ENCODE data around the gene PDE4B. TPM values are rescaled to one million over a fixed set of nuclear protein-coding genes. Genes with fewer than 3 reads are reported as not detected.

The PDE4B gene
- total and polyA plus RNA-seq, 9 of the 15 experiments (the other 6 are each of a cell fraction or from before 2014, with no cell fraction given), result 0.09 TPM; not detected in 8

DNA sequence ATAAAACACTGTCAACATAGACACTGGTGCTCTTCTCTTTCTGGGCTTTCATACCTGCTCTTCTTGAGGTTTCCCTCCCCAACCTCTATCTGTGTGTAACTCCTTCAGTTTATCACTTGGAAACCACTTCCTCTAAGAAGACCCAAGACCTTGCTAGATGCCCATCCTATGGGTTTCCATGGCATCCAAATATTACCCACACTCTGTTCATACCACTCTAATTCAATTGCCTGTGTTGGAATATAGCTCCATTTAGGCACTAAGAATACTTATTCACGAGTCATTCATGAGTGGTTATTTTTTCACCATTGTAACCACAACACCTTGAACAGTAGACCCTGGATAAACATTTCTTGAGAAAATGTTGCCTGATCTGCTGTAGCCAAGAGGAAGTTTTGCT, 510.1 kb downstream of the PDE4B start:
- no peaks in the 10 kb centered on the region for H3K4me1 ChIP-seq (replicated peaks in 1 of 2; ENCODE audit: control insufficient read depth in 2 of 2, insufficient read depth in 2 of 2, low read length in 2 of 2)
- H4K20me1 ChIP-seq (replicated peaks; ENCODE audit: control insufficient read depth, insufficient read depth, low read length), result no peaks in the 10 kb centered on the region
- no peak for TF ChIP-seq ZC3H8 (IDR thresholded peaks at IDR 0.05)
- TF ChIP-seq MYNN (IDR thresholded peaks at IDR 0.05), result no peak
- TF ChIP-seq MYNN (CRISPR knock-in tag; IDR thresholded peaks at IDR 0.05), result no peak
- TF ChIP-seq SMAD1 (IDR thresholded peaks at IDR 0.05; ENCODE audit: low read depth, low read length, partially characterized antibody), result no peak
- TF ChIP-seq SREBF2 (CRISPR knock-in tag; IDR thresholded peaks at IDR 0.05), result no peak
- no peak for TF ChIP-seq ZNF197 (CRISPR knock-in tag; IDR thresholded peaks at IDR 0.05; ENCODE audit: low read depth)
- TF ChIP-seq, protein P1, sequence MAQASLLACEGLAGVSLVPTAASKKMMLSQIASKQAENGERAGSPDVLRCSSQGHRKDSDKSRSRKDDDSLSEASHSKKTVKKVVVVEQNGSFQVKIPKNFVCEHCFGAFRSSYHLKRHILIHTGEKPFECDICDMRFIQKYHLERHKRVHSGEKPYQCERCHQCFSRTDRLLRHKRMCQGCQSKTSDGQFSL (CRISPR knock-in tag; IDR thresholded peaks at IDR 0.05), result no peak
- TF ChIP-seq, protein P1 (tag; IDR thresholded peaks at IDR 0.05), result no peak
- no peak for TF ChIP-seq HSF4 (CRISPR knock-in tag; IDR thresholded peaks at IDR 0.05; ENCODE audit: borderline replicate concordance)
- TF ChIP-seq FOXM1 (IDR thresholded peaks at IDR 0.05; ENCODE audit: low read depth), result no peak
- TF ChIP-seq FOXM1 (CRISPR knock-in tag; IDR thresholded peaks at IDR 0.05; ENCODE audit: low read depth), result no peak
- no peak for TF ChIP-seq U2AF1 (optimal IDR thresholded peaks at IDR 0.05; ENCODE audit: low read depth, low read length)
- TF ChIP-seq ARID1B (IDR thresholded peaks at IDR 0.05), result no peak
- TF ChIP-seq E2F4 (CRISPR knock-in tag; IDR thresholded peaks at IDR 0.05; ENCODE audit: low read depth), result no peak
- TF ChIP-seq NEUROD1 (IDR thresholded peaks at IDR 0.05; ENCODE audit: borderline replicate concordance, low read depth, low read length, partially characterized antibody), result no peak
- in situ Hi-C loops (cut with MboI), result no loop called here
- H3K4me2 ChIP-seq (ENCODE audit: insufficient read depth, low read length), result no peak overlapping the region
- ChIA-PET POLR2A (no interaction called here), CTCF (ENCODE audit: low intra/inter-chr PET ratio) (no interaction called here)
- no peaks in the 10 kb centered on the region for H3K79me2 ChIP-seq (ENCODE audit: control insufficient read depth, insufficient read depth, low read length)
- no peak overlapping the region for H2AFZ ChIP-seq (ENCODE audit: low read depth, low read length)
- H3K9me3 ChIP-seq (replicated peaks; ENCODE audit: control insufficient read depth, insufficient read depth, low read depth, low read length), result no peaks in the 10 kb centered on the region
- no peak overlapping the region for H3K27ac ChIP-seq (ENCODE audit: extremely low read depth, low read depth, low read length)
- BruUV-seq (replicated peaks), result no TSS peak
- 4% methylated on average over 1 of the region's 1 CpG for WGBS (ENCODE audit: insufficient coverage, low coverage, missing lambda C conversion rate)
- FAIRE-seq (no peak), DNase-seq (ENCODE audit: extremely low read depth in 1 of 4, low spot score in 3 of 4) (no peak), ATAC-seq (no peak)
- no peaks in the 10 kb centered on the region for H3K27me3 ChIP-seq (ENCODE audit: control insufficient read depth in 2 of 2, insufficient read depth in 2 of 2, low read length in 2 of 2)
- no peak overlapping the region for H3K9ac ChIP-seq (ENCODE audit: insufficient read depth in 1 of 2, low read depth in 2 of 2, low read length in 2 of 2)
- no peaks in the 10 kb centered on the region for H3K36me3 ChIP-seq (ENCODE audit: control insufficient read depth, insufficient read depth, low read length)
- no peak overlapping the region for H3K4me3 ChIP-seq
- intact Hi-C loops (cut with micrococcal nuclease), result no loop called here
- no peaks in the 10 kb centered on the region for H3K9me1 ChIP-seq (ENCODE audit: control insufficient read depth, insufficient read depth, low read length)
